HepG2 (cell line): ENCODE results near the gene ABHD6.

Experiments
- ATF6 ChIP-seq: sonication (generic); formaldehyde crosslinking; conservative IDR thresholded peaks from 2 replicates; pipeline ENCODE4 v1.4.0; 2020; ENCODE audit warnings: missing genetic modification reagents
- CTCF ChIP-seq: sonication (generic); formaldehyde crosslinking; IDR thresholded peaks from 2 replicates; pipeline ENCODE4 v1.5.0; 2020; ENCODE audit warnings: mild to moderate bottlenecking, missing genetic modification reagents, moderate library complexity
- JUND ChIP-seq: sonication (generic); formaldehyde crosslinking; IDR thresholded peaks from 2 replicates; pipeline ENCODE4 v1.8.0; 2022; ENCODE audit warnings: mild to moderate bottlenecking, missing genetic modification reagents
- NR2F1 ChIP-seq, 2 experiments: fragments of 450-650 bp in 1 of 2; formaldehyde crosslinking in 1 of 2; IDR thresholded peaks; 2 replicates each; pipeline versions ENCODE4 v1.5.0 to v1.6.1; 2016 to 2020; ENCODE audit warnings: mild to moderate bottlenecking in 1 of 2, missing compliant biosample characterization in 1 of 2, missing genetic modification reagents in 1 of 2, moderate library complexity in 1 of 2
- PBX2 ChIP-seq: IDR thresholded peaks from 2 replicates; pipeline ENCODE4 v1.6.1; 2016; ENCODE audit warnings: control low read depth
- RAD51 ChIP-seq: fragments of 450-650 bp; IDR thresholded peaks from 2 replicates; pipeline ENCODE4 v1.6.1; 2016; ENCODE audit warnings: borderline replicate concordance
- ZBTB33 ChIP-seq: sonication (generic); formaldehyde crosslinking; IDR thresholded peaks from 2 replicates; pipeline ENCODE4 v1.4.0; 2020; ENCODE audit warnings: missing genetic modification reagents
- ZNF292 ChIP-seq: sonication (generic); formaldehyde crosslinking; IDR thresholded peaks from 2 replicates; pipeline ENCODE4 v1.8.1; 2022; ENCODE audit warnings: mild to moderate bottlenecking, low read depth, missing genetic modification reagents, borderline replicate concordance

GRCh38 chr3:58204720-58205119, 32.9 kb upstream of the ABHD6 start:
- no peak for TF ChIP-seq CTCF (CRISPR knock-in tag)
- no peak for TF ChIP-seq RAD51
- TF ChIP-seq ZNF292 (CRISPR knock-in tag) = no peak
- no peak for TF ChIP-seq ATF6 (CRISPR knock-in tag)
- TF ChIP-seq JUND (CRISPR knock-in tag) = no peak
- TF ChIP-seq ZBTB33 (CRISPR knock-in tag) = no peak
- no peak for TF ChIP-seq PBX2 (CRISPR knock-in tag)
- TF ChIP-seq NR2F1 (CRISPR knock-in tag; IDR thresholded peaks at IDR 0.05) = no peak
